Glomerular endothelial cell (primary cell): ENCODE measurements around the gene ANGEL2. TPM values are rescaled to one million over a fixed set of nuclear protein-coding genes. Genes with fewer than 3 reads are reported as not detected.
"Not testable (repeated sequence)": the region's sequence is repeated elsewhere in the genome, so short reads cannot be mapped to it uniquely, and the experiment has no call there.

Source experiments
- DNase-seq: peaks from one replicate; pipeline ENCODE4 v3.0.0-alpha.2; 2011; ENCODE audit warnings: low read depth, low spot score; ENCODE audit errors: extremely low read depth
- total RNA-seq: library from RNA; depleted of rRNA; stranded (reverse); fragments of >200 nt; gene quantifications from 2 replicates; pipeline ENCODE4 v1.2.3, GENCODE V29; 2015

Gene ANGEL2
- total RNA-seq, 1 donor from 2014 or later, result 43.0 TPM

- DNase-seq, result no peak
Measured at GRCh38 chr1:212976586-212976985, 39.1 kb downstream of the ANGEL2 start.

DNA sequence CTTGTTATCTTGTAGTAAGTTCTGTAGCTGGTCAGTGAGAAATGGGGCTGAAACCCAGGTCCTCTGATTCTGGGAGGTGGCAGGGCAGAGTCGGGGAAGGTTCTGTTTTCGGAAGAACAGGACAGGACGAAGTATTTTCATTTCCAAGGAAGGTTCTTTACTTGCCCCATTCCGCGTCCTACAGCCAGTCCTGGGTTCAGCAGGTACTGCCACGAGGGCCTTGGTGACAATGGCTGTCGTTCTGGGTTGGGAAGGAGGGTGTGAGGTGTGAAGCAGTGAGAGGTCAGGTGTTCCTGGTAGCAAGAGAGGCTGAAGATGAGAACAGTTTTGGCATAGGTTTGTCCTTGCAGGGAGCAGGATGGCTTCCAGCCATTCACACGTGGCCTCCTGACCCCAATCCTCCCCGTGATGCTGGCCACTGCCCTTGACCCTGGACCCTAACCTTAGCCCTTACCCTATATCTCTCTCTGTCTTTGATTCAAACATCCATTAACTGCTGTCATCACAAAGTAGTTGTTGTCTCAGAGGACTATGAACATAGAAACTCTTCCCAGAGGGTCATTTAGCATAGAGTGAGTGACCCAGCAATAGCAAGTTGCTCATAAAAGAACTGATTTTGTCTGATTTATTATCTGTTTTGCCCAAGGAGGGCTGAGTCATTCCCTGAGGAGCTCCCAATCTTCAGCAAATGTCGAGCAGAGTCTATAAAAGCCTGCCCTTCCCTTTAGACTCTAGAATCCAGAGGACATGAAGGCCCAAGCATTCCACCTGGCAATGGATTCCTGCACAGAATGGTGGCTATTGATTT lies 40.4 kb downstream of the ANGEL2 start:
- DNase-seq, result no peak

DNA sequence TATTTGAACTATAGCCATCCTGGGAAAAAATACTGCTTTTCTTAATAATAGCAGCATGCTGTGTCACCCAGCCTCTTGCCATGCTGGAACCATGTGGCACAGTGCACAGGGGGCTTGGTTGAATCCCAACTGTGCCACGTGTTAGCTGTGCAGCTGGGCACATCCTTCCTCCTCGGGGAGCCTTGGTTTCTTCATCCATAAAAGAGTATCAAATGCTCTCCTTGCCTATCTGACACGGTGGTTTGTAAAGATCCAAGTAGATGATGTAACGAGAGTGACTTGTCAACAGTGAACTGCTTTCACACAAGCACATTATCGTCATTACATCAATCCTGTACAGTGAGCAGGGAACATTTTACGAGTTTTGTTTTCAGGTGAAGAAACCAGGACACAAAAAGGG lies 41.0 kb downstream of the ANGEL2 start:
- no peak for DNase-seq

DNA sequence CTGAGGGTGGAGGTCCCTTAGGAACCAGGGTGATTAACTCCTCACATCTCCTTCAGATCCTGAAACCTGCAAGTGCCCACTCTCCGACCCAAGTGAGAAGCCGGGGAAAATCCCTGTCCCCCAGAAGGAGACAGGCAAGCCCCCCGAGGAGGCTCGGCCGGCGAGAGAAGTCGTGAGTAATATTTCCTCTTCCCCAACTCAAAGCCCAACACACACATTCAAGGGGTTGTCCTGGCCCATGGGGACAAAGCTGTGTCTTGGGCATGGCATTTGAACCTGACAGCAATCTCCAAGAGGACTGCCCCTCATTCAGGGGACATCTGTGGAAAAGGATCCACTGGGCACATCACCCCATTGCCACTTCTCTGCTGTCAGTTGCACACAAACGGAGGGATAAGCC lies 41.8 kb downstream of the ANGEL2 start:
- no peak for DNase-seq

DNA sequence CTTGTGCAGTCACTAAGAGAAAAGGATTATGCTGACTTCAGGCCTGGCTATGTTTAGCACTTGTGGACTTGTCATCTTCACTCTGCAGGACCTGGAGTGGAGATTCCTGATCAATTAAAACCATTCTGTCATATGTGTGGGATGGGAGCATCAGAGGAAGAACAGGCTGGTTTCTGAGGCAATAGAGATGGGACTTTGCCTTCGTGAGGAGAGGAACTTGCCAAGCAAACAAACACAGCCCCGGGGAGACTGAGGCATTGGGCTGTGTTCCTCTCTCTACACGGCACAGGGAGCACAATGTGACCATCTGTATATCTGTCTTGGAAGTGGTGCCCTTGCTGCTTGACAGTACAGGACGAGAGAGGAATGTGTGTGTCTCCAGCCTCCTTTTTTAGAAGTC lies 42.2 kb downstream of the ANGEL2 start:
- DNase-seq, result no peak

DNA sequence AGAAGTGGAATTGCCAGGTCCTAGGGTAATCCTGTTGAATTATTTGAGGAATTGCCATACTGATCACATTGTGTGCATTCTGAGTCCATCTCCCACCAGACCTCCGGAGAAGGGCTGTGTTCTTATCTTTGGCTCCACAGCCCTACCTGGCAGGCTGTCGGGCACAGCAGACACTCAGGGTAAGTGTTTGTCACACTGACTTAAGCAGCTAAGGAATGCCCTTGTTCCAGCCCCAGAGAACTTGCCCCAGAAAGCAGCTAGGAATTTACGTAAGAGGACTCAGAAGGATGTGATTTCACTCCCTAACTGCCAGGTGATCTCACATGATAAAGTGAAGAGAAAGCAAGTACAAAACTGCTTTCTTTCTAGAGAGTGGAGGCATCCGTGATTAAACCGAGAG lies 44.4 kb downstream of the ANGEL2 start:
- DNase-seq, result no peak

- DNase-seq, result no peak
Measured at GRCh38 chr1:212970085-212970484, 45.6 kb downstream of the ANGEL2 start.

- no peak for DNase-seq
Measured at GRCh38 chr1:212968368-212968863, 47.3 kb downstream of the ANGEL2 start.

DNA sequence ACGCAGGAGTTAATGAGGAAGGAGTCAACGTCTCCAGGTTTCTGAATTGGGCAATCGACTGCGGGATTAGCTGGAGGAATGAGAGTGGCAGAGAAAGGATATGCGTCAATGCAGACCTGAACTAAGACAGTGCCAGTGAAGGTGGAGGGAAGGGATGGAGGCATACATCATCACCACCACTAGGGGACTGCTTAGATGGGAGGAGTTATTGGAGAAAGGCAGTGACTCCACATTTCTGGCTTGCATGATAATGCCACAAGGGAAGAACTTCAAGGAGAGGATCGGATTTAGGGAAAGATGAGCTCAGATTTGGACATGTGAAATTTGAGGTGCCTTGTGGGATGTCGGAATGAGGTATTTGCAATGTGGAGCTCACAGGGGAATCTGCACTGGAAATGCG lies 47.9 kb downstream of the ANGEL2 start:
- no peak for DNase-seq

DNA sequence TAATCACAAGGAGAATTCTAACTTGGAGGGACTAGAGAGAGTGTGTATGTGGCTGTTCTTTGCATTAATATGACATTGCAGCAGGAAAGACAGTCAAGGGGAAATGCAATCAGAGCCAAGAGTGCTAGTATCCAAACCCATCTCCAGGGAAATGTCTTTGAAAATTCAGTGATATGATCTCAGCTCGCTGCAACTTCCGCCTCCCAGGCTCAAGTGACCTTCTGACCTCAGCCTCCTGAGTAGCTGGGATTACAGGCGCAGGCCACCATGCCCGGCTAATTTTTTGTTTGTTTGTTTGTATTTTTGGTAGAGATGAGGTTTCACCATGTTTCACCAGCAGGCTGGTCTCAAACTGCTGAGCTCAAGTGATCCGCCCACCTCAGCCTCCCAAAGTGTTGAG lies 49.1 kb downstream of the ANGEL2 start:
- no peak for DNase-seq

DNA sequence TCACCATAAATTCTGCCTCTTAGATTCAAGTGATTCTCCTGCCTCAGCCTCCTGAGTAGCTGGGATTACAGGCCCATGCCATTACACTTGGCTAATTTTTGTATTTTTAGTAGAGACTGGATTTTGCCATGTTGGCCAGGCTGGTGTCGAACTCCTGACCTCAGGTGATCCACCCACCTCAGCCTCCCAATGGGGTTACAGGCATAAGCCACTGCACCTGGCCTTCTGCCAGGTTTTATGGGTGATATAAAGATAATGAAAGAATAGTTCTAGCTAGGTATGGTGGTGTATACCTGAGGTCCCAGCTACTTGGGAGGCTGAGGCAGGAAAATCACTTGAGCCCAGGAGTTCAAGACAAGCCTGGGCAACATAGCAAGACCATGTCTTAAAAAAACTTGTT lies 50.7 kb downstream of the ANGEL2 start:
- not testable (repeated sequence) for DNase-seq

- DNase-seq, result no peak
Measured at GRCh38 chr1:212964102-212964501, 51.6 kb downstream of the ANGEL2 start.

- DNase-seq, result no peak
Measured at GRCh38 chr1:212962509-212962908, 53.2 kb downstream of the ANGEL2 start.

GRCh38 chr1:212960932-212961331 lies 54.7 kb downstream of the ANGEL2 start:
- DNase-seq, result no peak

DNA sequence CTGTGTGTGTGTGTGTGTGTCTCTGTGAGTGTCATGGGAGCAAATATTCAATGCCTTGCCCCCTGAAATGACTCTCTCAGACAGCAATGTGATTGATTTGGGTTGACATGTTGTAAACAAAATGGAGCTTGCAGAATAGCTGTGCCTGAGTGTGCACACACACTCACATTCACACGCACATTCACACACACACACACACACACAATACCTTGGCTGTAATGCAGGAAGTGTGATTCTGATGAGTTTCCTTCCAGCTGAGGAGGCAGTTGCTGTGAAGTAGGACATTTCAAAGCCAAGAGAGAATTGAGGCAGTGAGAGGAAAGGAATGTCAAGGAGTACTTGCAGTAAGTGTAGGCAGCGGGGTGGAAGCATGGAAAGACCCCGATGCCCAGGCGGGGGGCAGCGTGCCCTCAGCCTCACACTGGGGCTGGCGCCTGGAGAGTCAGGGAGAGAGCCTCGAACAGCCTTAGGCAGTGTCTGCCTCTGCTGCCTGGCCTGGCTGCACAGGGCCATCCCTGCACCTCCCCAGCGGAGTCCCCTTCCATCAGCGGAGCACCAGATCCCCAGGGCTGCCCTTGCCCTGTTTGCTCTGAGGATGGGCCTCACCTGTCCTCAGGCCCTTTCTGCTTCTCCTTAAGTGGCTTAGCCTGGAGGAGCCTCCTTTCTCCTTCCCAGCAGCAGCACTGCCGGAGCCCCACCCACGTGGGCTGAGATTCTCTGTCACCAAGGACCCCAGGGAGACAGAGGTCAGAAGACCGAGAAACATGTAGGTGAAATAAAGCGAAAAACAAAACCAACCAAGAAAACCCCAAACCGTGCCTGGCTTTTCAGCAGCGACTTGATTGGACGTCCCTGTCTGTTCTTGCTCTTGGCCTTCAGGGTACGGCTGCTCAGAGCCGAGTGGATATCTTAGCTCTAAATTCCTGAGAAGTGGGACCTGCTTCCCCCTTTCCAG lies 56.1 kb downstream of the ANGEL2 start:
- no peak for DNase-seq

- no peak for DNase-seq
Measured at GRCh38 chr1:212958175-212958574, 57.5 kb downstream of the ANGEL2 start.

GRCh38 chr1:212957546-212957945 lies 58.1 kb downstream of the ANGEL2 start:
- no peak for DNase-seq

DNA sequence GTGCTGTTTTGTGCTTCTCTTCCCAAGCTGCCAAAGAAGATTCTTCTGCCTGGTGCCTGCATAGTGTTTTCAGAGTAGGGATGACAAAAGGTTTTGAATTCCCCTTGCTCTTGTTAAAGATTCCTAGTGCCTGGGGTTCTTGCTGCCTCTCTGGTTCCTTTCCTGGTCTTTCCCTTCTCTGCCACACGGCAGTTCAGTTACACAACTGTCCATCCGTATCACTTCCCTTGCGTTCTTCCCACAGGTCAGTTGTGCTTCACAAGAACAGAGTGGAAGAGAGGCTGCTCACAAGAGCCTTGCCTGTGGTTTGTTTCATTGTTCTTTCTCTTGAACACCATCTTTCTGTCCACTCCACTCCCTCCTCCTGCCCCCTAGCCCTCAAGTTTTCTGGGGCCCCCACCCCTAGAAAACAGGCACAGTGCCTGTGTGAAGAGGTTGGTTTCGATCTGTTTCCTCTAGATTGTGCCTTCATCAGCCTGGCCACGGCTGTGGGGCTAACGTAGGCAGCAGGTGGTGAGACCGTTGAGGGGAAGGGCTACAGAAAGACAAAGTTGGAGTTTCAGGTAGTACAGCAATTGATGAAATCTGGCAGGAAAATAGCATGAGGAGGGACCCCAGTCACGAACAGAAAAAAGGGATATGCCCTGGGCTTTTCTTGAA lies 59.6 kb downstream of the ANGEL2 start:
- no peak for DNase-seq

DNA sequence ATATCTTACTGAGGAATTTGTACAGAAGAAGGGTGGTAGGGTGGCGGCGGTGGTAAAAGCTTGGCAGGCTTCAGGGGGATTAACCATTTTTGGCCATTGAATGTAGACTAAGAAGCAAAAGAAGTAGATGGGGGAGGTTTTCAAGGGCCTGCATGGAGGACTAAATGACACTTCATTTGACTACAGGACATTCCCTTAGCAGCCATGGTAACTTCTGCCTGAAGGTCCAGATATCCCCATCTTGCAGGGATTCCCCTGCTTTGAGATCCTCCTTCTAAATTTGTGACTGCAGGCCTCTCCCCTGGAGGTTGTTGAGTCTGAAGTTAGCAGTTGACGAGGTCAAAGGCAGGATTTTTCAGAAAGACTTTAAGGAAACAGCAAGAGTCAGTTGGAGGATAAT lies 60.6 kb downstream of the ANGEL2 start:
- no peak for DNase-seq

GRCh38 chr1:212954514-212954913 lies 61.2 kb downstream of the ANGEL2 start:
- DNase-seq, result no peak

DNA sequence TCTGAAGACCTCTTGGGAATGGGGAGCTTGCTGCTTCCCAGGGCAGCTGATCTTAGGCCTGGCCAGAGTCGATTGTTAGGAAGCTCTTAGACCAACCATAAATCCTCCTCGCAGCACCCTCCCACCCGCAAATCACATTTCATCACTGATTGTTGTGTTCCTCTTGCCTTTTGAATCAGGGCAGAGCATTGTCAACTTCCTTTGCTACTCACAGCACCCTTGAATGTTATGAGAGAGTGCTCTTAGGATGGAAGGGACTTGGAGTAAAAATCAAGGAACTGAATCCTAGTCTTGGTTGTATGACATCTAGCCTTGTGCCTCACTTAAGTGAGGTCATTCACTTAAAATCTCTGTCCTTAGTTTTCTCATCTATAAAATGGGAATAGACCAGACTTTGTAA lies 62.3 kb downstream of the ANGEL2 start:
- no peak for DNase-seq
